ES-I3 (cell line): Measurements from ENCODE around the gene SPPL2A.
A peak's percentile ranks its signal among the peaks of the same experiment; 100 is the strongest.

Experiments used
- H3K36me3 ChIP-seq: 2 replicates; pipeline ENCODE4 v1.6.1; 2013; ENCODE audit warnings: mild to moderate bottlenecking, low read length, control low read depth, moderate library complexity; ENCODE audit not compliant: insufficient read depth
- H3K4me1 ChIP-seq: 2 replicates; pipeline ENCODE4 v1.6.1; 2013; ENCODE audit warnings: mild to moderate bottlenecking, control low read depth, low read length; ENCODE audit not compliant: insufficient read depth
- H3K9ac ChIP-seq: 2 replicates; pipeline ENCODE4 v1.6.1; 2013; ENCODE audit warnings: low read depth, mild to moderate bottlenecking, low read length, moderate library complexity
- H3K9me3 ChIP-seq: 2 replicates; pipeline ENCODE4 v1.6.1; 2013; ENCODE audit warnings: mild to moderate bottlenecking, low read length, moderate library complexity; ENCODE audit not compliant: control insufficient read depth, insufficient read depth

The SPPL2A gene

GRCh38 chr15:50786871-50787270 is 21.4 kb upstream of the SPPL2A start:
- Histone ChIP-seq H3K9ac (no peak overlapping the region), H3K9me3 (no peaks in the 10 kb centered on the region), H3K36me3 (no peaks in the 10 kb centered on the region), H3K4me1 (peaks cover 10% of the 10 kb centered on the region; the same call in 1 of the 2 replicates)

- Histone ChIP-seq H3K9ac (no peak overlapping the region), H3K4me1 (peaks cover 10% of the 10 kb centered on the region; the same call in 1 of the 2 replicates), H3K36me3 (no peaks in the 10 kb centered on the region), H3K9me3 (no peaks in the 10 kb centered on the region)
These were observed 20.9 kb upstream of the SPPL2A start for GRCh38 chr15:50786438-50786837.

GRCh38 chr15:50783895-50784294 is 18.4 kb upstream of the SPPL2A start:
- Histone ChIP-seq H3K9me3 (no peaks in the 10 kb centered on the region), H3K4me1 (0 out of 2 replicates have a peak, but pooled peaks cover 3% of the 10 kb centered on the region), H3K9ac (no peak overlapping the region), H3K36me3 (no peaks in the 10 kb centered on the region)

- 0 out of 2 replicates have a peak, but pooled peaks cover 3% of the 10 kb centered on the region for H3K4me1 ChIP-seq
- H3K36me3 ChIP-seq: no peaks in the 10 kb centered on the region
- no peaks in the 10 kb centered on the region for H3K9me3 ChIP-seq
- no peak overlapping the region for H3K9ac ChIP-seq
These were observed 17.9 kb upstream of the SPPL2A start for GRCh38 chr15:50783411-50783810.

- no peaks in the 10 kb centered on the region for H3K36me3 ChIP-seq
- no peaks in the 10 kb centered on the region for H3K4me1 ChIP-seq
- no peak overlapping the region for H3K9ac ChIP-seq
- H3K9me3 ChIP-seq: no peaks in the 10 kb centered on the region
These were observed 12.6 kb upstream of the SPPL2A start for GRCh38 chr15:50778086-50778485.

GRCh38 chr15:50777042-50777441 is 11.5 kb upstream of the SPPL2A start:
- Histone ChIP-seq H3K9ac (no peak overlapping the region), H3K4me1 (no peaks in the 10 kb centered on the region), H3K36me3 (no peaks in the 10 kb centered on the region), H3K9me3 (no peaks in the 10 kb centered on the region)

- H3K9me3 ChIP-seq: no peaks in the 10 kb centered on the region
These were observed 8.9 kb upstream of the SPPL2A start for GRCh38 chr15:50774450-50774849.

GRCh38 chr15:50773389-50773788 is 7.9 kb upstream of the SPPL2A start:
- no peaks in the 10 kb centered on the region for H3K4me1 ChIP-seq
- H3K36me3 ChIP-seq: no peaks in the 10 kb centered on the region
- H3K9ac ChIP-seq: no peak overlapping the region
- no peaks in the 10 kb centered on the region for H3K9me3 ChIP-seq

More at GRCh38 chr15:50774450-50774849, 8.9 kb upstream of the SPPL2A start:
- Histone ChIP-seq H3K4me1 (no peaks in the 10 kb centered on the region), H3K36me3 (no peaks in the 10 kb centered on the region), H3K9ac (no peak overlapping the region)

- Histone ChIP-seq H3K9ac (no peak overlapping the region), H3K9me3 (no peaks in the 10 kb centered on the region), H3K36me3 (no peaks in the 10 kb centered on the region), H3K4me1 (no peaks in the 10 kb centered on the region)
These were observed 1.9 kb upstream of the SPPL2A start for GRCh38 chr15:50767332-50767861.

GRCh38 chr15:50764461-50765194 is 878 bp downstream of the SPPL2A start:
- H3K9ac ChIP-seq: peak overlapping the region; percentile 100
- no peaks in the 10 kb centered on the region for H3K9me3 ChIP-seq
- no peaks in the 10 kb centered on the region for H3K36me3 ChIP-seq
- H3K4me1 ChIP-seq: no peaks in the 10 kb centered on the region

- Histone ChIP-seq H3K36me3 (no peaks in the 10 kb centered on the region), H3K9ac (no peak overlapping the region), H3K4me1 (no peaks in the 10 kb centered on the region), H3K9me3 (no peaks in the 10 kb centered on the region)
These were observed 6.7 kb downstream of the SPPL2A start for GRCh38 chr15:50758712-50759205.

GRCh38 chr15:50753463-50753862 is 12.0 kb downstream of the SPPL2A start:
- no peaks in the 10 kb centered on the region for H3K4me1 ChIP-seq
- no peaks in the 10 kb centered on the region for H3K9me3 ChIP-seq
- H3K9ac ChIP-seq: no peak overlapping the region
- H3K36me3 ChIP-seq: no peaks in the 10 kb centered on the region

GRCh38 chr15:50751394-50751793 is 14.1 kb downstream of the SPPL2A start:
- Histone ChIP-seq H3K9me3 (no peaks in the 10 kb centered on the region), H3K9ac (no peak overlapping the region), H3K36me3 (no peaks in the 10 kb centered on the region), H3K4me1 (no peaks in the 10 kb centered on the region)

GRCh38 chr15:50750227-50750705 is 15.2 kb downstream of the SPPL2A start:
- no peaks in the 10 kb centered on the region for H3K9me3 ChIP-seq
- H3K9ac ChIP-seq: no peak overlapping the region
- H3K4me1 ChIP-seq: no peaks in the 10 kb centered on the region
- no peaks in the 10 kb centered on the region for H3K36me3 ChIP-seq

GRCh38 chr15:50747523-50747922 is 18.0 kb downstream of the SPPL2A start:
- Histone ChIP-seq H3K9me3 (no peaks in the 10 kb centered on the region), H3K4me1 (no peaks in the 10 kb centered on the region), H3K36me3 (0 out of 2 replicates have a peak, but pooled peaks cover 2% of the 10 kb centered on the region), H3K9ac (no peak overlapping the region)
